Right renal pelvis (tissue), 4 donors: ENCODE measurements around the gene TLR5. TPM values are rescaled to one million over a fixed set of nuclear protein-coding genes. Genes with fewer than 3 reads are reported as not detected.

Source experiments
- DNase-seq, 4 donors: peaks; one replicate each; pipeline ENCODE4 v3.0.0-alpha.2; 2013; ENCODE audit warnings: low read depth in 4 of 4, low spot score in 3 of 4, missing footprints in 1 of 4
- polyA plus RNA-seq, 4 donors: library from polyadenylated mRNA; unstranded; fragments of 120-200 nt; gene quantifications; one replicate each; pipeline ENCODE4 v1.2.1, GENCODE V29; 2013; ENCODE audit not compliant: insufficient read length in 4 of 4

The TLR5 gene
- polyA plus RNA-seq, 4 donors, result 4.6 to 7.2 (median 6.6) TPM

DNA sequence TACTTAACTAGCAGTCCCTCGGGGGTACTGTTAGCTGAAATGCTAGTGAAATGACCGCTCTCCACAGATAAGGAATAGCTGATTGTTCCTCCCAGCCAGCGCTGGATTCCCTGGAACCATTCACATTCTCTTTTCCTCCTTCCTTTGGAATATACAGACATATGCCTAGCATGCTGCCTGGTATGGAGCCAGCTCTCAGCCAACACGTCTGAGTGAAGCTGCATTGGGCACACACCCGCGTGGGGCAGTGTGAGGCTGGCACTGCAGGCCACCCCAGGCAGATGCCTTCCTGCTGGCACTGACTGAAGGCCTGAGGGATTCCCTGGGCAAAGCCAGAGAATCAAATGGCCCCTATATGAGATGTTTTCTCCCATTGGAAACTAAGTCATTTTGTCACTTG lies 66.7 kb downstream of the TLR5 start:
- DNase-seq, result no peak

DNA sequence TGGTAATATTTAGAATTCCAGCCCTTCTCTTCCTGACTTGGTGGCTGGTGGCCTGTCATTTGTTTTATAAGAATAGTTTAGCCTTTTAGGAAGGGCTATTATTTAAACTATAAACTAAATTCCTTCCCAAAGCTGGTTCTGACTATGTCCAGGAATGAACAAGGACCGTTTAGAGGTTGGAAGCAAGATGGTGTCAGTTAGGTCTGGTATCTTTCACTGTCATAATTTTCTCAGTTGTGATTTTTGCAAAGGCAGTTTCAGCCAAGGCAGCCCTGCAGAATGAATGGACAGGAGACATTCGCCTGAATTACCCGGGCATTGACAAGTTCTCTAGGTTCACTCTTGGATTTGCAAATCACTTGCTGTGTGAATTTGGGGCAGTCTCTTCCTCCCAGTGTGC lies 67.2 kb downstream of the TLR5 start:
- no peak for DNase-seq

GRCh38 chr1:223074445-223075300 lies 68.4 kb downstream of the TLR5 start:
- no peak for DNase-seq

GRCh38 chr1:223068900-223069665 lies 74.0 kb downstream of the TLR5 start:
- no peak for DNase-seq

DNA sequence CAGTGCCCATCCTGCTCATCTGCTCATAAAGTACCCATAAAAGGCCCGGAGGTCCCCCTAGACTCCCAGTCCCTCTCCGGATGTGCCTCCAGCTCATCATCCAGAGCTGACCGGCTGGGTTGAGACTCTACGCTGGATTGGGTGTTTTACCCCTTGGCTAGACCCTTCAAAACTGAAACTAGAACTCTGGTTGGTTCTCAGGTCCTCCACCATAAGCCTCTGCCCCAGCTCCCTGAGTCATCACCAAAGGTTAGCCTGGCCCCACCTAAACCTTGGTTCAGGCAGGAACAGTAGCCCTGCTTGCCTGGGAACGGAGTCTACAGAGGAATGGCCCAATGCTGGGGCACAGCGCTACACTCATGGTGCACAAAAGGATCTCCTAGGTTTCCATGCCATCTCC lies 75.1 kb downstream of the TLR5 start:
- no peak for DNase-seq

- no peak for DNase-seq
Observed at GRCh38 chr1:223066415-223066814, 76.6 kb downstream of the TLR5 start.

GRCh38 chr1:223062177-223062576 lies 80.9 kb downstream of the TLR5 start:
- no peak for DNase-seq

DNA sequence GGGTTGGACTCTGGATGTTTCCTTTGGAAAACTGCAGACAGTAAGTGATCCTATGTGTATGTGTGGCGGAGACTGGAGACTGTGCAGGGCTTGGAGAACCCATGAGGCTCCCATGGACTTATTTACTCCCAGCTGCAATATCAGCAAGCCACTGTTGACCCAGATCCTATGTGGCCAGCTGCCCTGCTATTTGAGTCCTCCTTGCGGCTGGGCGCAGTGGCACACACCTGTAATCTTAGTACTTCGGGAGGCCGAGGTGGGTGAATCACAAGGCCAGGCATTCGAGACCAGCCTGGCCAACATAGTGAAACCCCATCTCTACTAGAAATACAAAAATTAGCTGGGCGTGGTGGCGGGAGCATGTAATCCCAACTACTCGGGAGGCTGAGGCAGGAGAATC lies 83.5 kb downstream of the TLR5 start:
- no peak for DNase-seq

Other genes with a start within 250 kb of the TLR5 start
- 10 to 100 TPM; 14.6 to 24.6 (median 19.2) TPM for gene SUSD4, start 220.9 kb upstream of the TLR5 start, polyA plus RNA-seq